Fibroblast of lung (primary cell): ENCODE measurements around the gene HIRA. TPM values are rescaled to one million over a fixed set of nuclear protein-coding genes. Genes with fewer than 3 reads are reported as not detected.

Source experiments
- DNase-seq, 2 donors: peaks; one replicate each; pipeline versions ENCODE4 v3.0.0 to v3.0.0-alpha.2; 2010; ENCODE audit warnings: low read depth in 2 of 2
- H2AFZ ChIP-seq: 2 replicates; pipeline ENCODE4 v1.5.1; 2012; ENCODE audit warnings: low read length, control low read depth, inconsistent platforms
- H3K27ac ChIP-seq: 2 replicates; pipeline ENCODE4 v1.5.1; 2011; ENCODE audit warnings: low read length, control low read depth; ENCODE audit not compliant: insufficient read depth
- H3K27me3 ChIP-seq: 2 replicates; pipeline ENCODE4 v1.5.1; 2011; ENCODE audit warnings: mild to moderate bottlenecking, low read length; ENCODE audit not compliant: control insufficient read depth, insufficient read depth
- H3K36me3 ChIP-seq: 2 replicates; pipeline ENCODE4 v1.5.1; 2011; ENCODE audit warnings: low read length; ENCODE audit not compliant: control insufficient read depth, insufficient read depth
- H3K4me1 ChIP-seq: 2 replicates; pipeline ENCODE4 v1.5.1; 2011; ENCODE audit warnings: low read length; ENCODE audit not compliant: control insufficient read depth, insufficient read depth; ENCODE audit errors: extremely low read depth
- H3K4me2 ChIP-seq: 2 replicates; pipeline ENCODE4 v1.5.1; 2011; ENCODE audit warnings: low read length, control low read depth; ENCODE audit not compliant: insufficient read depth; ENCODE audit errors: extremely low read depth
- H3K4me3 ChIP-seq, 4 experiments: fragments of 200-600 bp in 1 of 4; sonication (generic) in 1 of 4; replicated peaks in 1 of 4; 2 replicates each; pipeline ENCODE4 v1.5.1; 2011 to 2016; ENCODE audit warnings: low read length in 4 of 4, low read depth in 3 of 4, mild to moderate bottlenecking in 3 of 4, control low read depth in 2 of 4, inconsistent platforms in 1 of 4, mixed read lengths in 1 of 4; ENCODE audit not compliant: insufficient read depth in 1 of 4; ENCODE audit errors: control extremely low read depth in 1 of 4
- H3K79me2 ChIP-seq: 2 replicates; pipeline ENCODE4 v1.5.1; 2012; ENCODE audit warnings: mild to moderate bottlenecking, low read length, inconsistent platforms; ENCODE audit not compliant: control insufficient read depth, insufficient read depth
- H3K9ac ChIP-seq: 2 replicates; pipeline ENCODE4 v1.5.1; 2011; ENCODE audit warnings: mild to moderate bottlenecking, low read length, control low read depth; ENCODE audit not compliant: insufficient read depth
- H3K9me3 ChIP-seq: 2 replicates; pipeline ENCODE4 v1.5.1; 2012; ENCODE audit warnings: low read depth, low read length; ENCODE audit not compliant: control insufficient read depth, insufficient read depth
- H4K20me1 ChIP-seq: 2 replicates; pipeline ENCODE4 v1.5.1; 2011; ENCODE audit warnings: low read length; ENCODE audit not compliant: control insufficient read depth, insufficient read depth; ENCODE audit errors: extremely low read depth
- CTCF ChIP-seq, 2 donors: IDR thresholded peaks in 1 of 2; conservative IDR thresholded peaks in 1 of 2; 1 replicate in 1 of 2; 2 replicates in 1 of 2; pipeline ENCODE4 v1.5.1; 2011 to 2012; ENCODE audit warnings: low read length in 2 of 2, control low read depth in 1 of 2, inconsistent platforms in 1 of 2, low read depth in 1 of 2, mild to moderate bottlenecking in 1 of 2
- EZH2 ChIP-seq: IDR thresholded peaks from 2 replicates; pipeline ENCODE4 v1.5.1; 2012; ENCODE audit warnings: low read length, control low read depth, mild to moderate bottlenecking; ENCODE audit errors: missing control alignments
- polyA plus RNA-seq, 2 donors: library from polyadenylated mRNA; depleted of rRNA in 1 of 2; stranded (reverse) in 1 of 2; unstranded in 1 of 2; fragments of >200 nt; gene quantifications; 2 replicates each; pipeline ENCODE4 v1.2.1, GENCODE V29; 2011 to 2012; ENCODE audit warnings: missing spikeins in 1 of 2
- total RNA-seq: library from RNA; depleted of rRNA; stranded (reverse); fragments of >200 nt; gene quantifications from 2 replicates; pipeline ENCODE4 v1.2.1, GENCODE V29; 2014

HIRA gene
- total and polyA plus RNA-seq, 2 donors (not counting 1 experiment from before 2014, with no cell fraction given): 19.2 to 20.5 TPM

DNA sequence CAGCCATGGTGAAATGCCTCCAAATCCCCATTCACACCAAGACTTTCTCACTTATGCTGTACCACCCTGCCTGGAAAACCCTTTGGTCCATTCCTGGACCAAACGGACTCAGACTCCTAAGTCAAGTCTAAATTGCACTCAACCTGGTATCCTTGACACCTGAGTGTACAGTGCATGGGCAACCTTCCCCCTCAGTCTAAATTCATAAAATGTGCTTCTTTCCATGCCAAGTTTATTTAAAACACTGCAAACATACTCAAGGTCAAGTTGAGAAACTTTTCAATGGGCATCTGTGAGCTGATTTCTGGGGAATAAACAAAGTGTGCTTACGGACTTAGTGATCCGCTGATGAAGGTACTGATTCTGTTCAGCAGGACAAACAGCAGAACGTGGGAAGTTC, 26.4 kb downstream of the HIRA start:
- Histone ChIP-seq H3K4me3 (no peak overlapping the region), H3K9ac (no peak overlapping the region)

DNA sequence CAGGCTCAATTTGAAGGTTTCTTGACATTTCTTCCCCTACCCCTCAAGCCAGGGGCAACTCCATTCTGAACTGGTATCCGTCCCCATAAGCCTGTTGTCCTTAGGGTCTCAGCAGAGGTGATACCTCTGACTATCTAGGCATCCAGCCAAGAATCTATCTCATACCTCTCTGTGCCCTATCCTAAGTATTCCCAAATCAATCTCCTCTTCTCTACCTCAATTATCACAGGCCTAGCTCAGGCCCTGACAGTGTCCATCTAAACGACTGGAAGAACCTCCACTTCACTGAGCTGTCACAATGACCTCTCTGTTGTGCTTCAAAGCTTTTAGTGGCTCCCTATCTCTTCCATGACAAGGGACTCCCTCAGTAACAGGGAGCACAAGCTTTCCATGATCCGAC, 26.9 kb downstream of the HIRA start:
- Histone ChIP-seq H3K27me3 (no peaks in the 10 kb centered on the region), H3K9me3 (no peaks in the 10 kb centered on the region), H4K20me1 (no peaks in the 10 kb centered on the region), H3K4me3 (no peak overlapping the region), H3K9ac (no peak overlapping the region), H3K79me2 (no peaks in the 10 kb centered on the region), H3K4me2 (no peak overlapping the region), H3K36me3 (peaks cover 11% of the 10 kb centered on the region), H3K27ac (no peak overlapping the region), H3K4me1 (no peaks in the 10 kb centered on the region), H2AFZ (no peak overlapping the region)
- TF ChIP-seq EZH2: no peak
- no peak for TF ChIP-seq CTCF (conservative IDR thresholded peaks at IDR 0.05 in 1 of 2, IDR thresholded peaks at IDR 0.05 in 1 of 2; ENCODE audit: low read depth in 1 of 2, low read length in 2 of 2)
- DNase-seq: no peak

More for the DNA sequence above, 26.4 kb downstream of the HIRA start:
- Histone ChIP-seq H4K20me1 (no peaks in the 10 kb centered on the region), H3K79me2 (no peaks in the 10 kb centered on the region), H3K9me3 (no peaks in the 10 kb centered on the region), H3K27me3 (no peaks in the 10 kb centered on the region), H2AFZ (no peak overlapping the region), H3K36me3 (peaks cover 14% of the 10 kb centered on the region), H3K4me1 (no peaks in the 10 kb centered on the region), H3K4me2 (no peak overlapping the region), H3K27ac (no peak overlapping the region)
- TF ChIP-seq CTCF (conservative IDR thresholded peaks at IDR 0.05 in 1 of 2, IDR thresholded peaks at IDR 0.05 in 1 of 2; ENCODE audit: low read depth in 1 of 2, low read length in 2 of 2) (no peak), EZH2 (no peak)
- DNase-seq: no peak

DNA sequence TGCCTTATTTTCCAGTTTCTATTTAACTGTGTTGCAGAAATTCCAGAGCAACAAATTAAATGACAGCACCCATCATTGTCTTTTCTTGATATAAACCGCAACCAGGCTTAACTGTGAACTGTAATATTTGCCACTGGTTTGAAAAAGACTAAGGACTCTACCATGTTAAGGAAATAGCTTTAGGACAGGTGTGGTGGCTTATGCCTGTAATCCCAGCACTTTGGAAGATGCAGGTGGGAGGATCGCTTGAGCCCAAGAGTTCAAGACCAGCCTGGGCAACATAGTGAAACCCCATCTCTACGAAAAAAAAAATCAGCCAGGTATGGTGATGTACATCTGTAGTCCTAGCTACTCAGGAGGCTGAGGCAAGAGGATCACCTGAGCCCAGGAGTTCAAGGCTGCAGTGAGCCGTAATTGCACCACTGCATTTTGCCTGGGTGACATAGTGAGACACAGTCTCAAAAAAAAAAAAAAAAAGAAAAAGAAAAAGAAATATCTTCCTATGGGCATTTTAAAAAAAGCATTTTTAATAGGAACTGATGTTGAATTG, 28.8 kb downstream of the HIRA start:
- H3K4me3 ChIP-seq: no peak overlapping the region
- H3K9me3 ChIP-seq: no peaks in the 10 kb centered on the region
- no peaks in the 10 kb centered on the region for H3K4me1 ChIP-seq
- TF ChIP-seq CTCF (conservative IDR thresholded peaks at IDR 0.05 in 1 of 2, IDR thresholded peaks at IDR 0.05 in 1 of 2; ENCODE audit: low read depth in 1 of 2, low read length in 2 of 2): no peak
- TF ChIP-seq EZH2: no peak
- H3K9ac ChIP-seq: no peak overlapping the region
- no peaks in the 10 kb centered on the region for H4K20me1 ChIP-seq
- H3K27me3 ChIP-seq: no peaks in the 10 kb centered on the region
- H3K36me3 ChIP-seq: peaks cover 7% of the 10 kb centered on the region
- no peak overlapping the region for H3K27ac ChIP-seq
- no peak overlapping the region for H3K4me2 ChIP-seq
- DNase-seq: no peak
- no peak overlapping the region for H2AFZ ChIP-seq
- H3K79me2 ChIP-seq: no peaks in the 10 kb centered on the region
